GM18502 (cell line): ENCODE results near the gene MPZL3.

Experiments
- ATAC-seq: cut with Tn5 transposase; IDR thresholded peaks from one replicate; pipeline ENCODE4 v1.9.1; 2021; ENCODE audit warnings: mild to moderate bottlenecking; ENCODE audit not compliant: unreplicated experiment, poor library complexity

The MPZL3 gene

DNA sequence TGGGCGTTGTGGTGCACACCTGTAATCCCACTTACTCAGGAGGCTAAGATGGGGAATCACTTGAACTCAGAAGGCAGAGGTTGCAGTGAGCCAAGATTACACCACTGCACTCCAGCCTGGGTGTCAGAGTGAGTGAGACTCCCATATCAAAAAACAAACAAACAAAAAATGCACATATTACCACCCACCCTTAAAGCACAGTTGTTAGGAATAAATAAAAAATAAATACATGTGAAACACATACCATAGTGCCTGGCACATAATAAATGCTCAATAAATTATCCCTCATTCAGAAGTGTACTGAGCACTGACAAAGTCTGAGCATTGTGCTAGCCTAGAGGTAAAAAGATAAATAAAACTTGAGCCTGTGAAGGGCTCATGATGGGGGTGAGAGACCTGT is 18.3 kb downstream of the MPZL3 start:
- no peak for ATAC-seq

DNA sequence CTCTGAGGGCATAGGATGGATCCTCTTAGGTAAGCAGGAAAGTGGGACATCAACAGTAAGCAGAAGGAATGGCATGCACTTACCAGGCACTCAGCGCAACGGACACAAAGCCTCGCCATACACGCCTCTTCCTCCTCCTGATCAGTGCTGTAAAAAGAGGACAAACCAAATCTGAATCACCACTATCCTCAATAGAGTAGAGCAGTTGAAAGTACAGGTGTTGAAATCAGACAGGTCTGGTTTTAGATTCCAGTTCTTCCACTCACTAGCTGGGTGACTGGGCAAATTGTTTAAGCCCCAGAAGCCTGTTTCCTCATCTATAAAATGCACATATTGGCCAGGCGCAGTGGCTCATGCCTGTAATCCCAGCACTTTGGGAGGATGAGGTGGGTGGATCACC is 18.8 kb downstream of the MPZL3 start:
- no peak for ATAC-seq

DNA sequence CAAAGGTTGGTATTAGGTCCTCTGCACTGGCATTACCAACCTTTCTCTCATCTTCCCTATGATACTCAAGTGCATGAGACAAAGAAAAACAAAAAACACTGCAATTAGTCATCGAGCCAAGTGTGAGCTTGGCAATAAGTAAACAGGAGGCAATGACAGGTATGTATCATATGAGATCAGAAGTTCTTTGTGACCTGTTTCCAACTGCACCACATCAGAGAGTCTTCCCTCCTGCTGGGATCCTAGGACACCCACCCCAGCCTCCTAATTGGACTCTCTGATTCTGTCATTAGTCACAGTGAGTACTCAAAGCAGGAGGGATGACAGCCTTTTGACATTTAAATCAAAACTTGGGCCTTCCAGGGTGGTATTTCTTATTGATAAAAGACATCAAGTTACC is 19.5 kb downstream of the MPZL3 start:
- ATAC-seq = no peak

DNA sequence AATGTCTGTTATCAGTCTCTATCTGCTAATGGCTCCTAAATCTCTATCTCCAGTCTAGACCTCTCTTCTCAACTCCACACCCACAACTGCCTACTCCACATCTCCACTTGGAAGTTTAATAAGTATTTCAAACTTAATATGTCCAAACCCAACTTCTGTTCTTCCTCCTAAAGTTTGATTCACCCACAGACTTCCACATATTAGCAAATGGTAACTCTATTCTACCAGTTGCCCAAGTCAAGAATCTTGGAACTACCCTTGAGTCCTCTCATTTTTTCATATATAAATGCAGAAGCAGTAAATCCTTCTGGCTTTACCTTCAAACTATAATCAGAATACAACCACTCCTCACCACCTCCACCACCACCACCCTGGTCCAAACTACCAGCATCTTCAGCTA is 20.7 kb downstream of the MPZL3 start:
- no peak for ATAC-seq

DNA sequence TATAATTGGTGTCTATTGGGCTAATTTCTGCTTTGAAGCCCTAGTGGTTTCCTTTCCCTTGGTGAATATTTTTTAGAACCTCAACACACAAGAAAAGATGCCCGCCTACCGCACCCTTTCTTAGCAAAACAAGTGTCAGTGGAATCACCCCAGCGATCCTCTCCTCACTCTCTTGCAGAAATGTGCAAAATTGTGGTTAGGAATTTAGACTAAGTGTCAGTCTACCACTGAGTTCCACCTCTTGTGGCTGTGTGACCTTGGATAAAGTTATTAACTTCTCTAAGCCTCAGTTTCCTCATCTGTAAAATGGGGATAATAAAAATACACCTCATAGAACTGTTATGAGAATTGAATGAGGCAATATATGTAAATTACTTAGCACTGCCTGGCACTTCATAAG is 22.1 kb downstream of the MPZL3 start:
- ATAC-seq = no peak

DNA sequence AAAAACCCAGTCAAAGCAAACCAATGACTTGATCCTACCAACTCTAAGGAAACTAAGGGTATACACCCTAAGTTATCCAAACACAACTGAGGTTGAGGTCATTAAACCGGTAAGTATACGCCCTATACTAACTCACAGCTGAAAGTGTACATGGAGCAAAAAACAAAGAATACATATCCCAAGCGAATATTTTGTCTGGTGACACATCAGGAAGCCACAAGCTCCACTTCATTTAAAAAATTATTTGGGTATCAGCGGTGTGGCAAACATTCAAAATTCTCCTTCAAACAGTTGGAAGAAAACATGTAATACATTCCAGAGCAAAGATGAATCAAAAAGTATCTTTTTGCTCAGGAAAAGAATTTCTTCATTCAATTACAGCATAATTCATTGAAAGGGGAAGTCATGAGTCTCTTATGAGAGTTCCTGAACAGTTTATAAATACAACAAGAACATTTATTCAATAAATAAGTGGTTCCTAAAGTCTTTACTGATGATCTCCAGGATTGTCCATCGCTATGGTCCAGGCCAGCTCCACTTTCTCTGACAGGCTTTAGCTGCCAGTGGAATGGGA is 22.8 kb downstream of the MPZL3 start:
- ATAC-seq = no peak

DNA sequence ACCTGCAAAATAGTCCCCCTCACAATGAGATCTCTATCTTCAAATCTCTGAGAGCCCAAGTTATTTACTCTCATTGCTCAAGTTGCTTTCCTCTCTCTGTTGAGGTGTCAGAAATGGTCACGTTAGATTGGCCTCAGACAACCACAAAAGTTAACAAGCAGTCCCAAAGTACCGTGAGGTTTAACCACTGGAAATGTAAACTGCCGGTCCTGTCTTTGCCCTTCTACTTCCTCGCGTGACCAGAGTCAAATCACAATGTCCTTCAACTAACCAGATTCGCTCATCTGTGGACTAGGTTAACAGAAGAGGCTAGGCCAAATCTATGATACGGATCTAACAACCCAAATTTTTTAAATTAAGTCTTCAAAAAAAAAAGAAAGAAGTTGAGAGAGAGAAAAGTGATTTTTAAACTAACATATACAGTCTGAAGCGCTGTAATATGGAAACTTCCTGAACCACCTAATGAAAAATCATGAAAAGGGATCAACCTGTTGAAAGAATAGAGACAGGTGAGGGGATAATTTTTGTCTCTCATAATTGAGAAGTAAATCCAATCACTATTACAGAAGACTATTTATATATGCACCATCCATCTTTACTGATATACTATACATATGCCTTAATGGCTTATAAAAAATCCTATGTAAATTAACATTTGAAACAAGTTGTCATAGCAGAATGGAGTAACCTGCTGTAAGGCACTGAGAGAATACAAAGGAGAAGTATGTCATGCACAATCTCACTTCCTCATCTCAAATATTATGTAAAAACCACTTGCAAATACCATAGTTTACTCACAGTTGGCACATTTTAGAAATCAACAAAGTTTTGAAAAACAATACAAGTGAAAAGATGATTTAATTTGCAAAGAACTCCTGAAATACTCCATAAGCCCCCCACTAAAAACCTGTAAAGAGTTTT is 24.0 kb downstream of the MPZL3 start:
- ATAC-seq = peak; percentile 78

DNA sequence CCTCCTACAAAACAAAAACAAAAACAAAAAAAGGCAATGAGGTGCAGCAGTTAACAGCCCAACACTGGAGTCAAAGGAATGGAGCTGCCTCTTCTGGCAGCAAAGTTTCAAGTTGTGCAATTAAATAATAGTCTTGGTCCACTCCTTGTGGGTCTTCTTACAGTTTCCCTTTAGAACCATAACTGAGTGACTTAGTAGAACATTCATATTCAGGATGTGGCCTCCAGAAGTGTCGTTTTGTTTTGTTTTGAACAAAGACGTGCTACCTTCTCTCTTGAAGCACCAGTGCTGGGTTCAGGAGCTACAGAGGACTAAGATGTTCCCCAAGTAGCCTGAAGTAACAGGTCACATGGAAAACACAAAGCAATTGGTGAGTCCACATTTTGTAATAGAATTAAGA is 25.4 kb downstream of the MPZL3 start:
- no peak for ATAC-seq

DNA sequence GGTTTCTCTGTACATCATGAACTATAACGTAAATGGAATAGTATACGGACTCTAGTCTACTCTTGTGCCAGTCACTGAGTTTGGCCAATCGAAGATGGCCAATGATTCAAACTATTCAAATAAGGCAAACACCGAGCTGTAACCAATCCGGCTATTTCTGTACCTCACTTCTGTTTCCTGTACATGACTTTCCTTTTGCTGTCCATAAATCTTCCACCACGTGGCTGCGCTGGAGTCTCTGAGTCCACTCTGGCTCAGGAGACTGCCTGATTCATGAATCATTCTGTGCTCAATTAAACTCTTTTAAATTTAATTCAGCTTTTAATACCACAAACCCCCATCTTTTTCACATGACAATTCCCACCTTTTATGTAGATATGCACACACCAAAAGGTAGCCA is 25.9 kb downstream of the MPZL3 start:
- ATAC-seq = no peak

DNA sequence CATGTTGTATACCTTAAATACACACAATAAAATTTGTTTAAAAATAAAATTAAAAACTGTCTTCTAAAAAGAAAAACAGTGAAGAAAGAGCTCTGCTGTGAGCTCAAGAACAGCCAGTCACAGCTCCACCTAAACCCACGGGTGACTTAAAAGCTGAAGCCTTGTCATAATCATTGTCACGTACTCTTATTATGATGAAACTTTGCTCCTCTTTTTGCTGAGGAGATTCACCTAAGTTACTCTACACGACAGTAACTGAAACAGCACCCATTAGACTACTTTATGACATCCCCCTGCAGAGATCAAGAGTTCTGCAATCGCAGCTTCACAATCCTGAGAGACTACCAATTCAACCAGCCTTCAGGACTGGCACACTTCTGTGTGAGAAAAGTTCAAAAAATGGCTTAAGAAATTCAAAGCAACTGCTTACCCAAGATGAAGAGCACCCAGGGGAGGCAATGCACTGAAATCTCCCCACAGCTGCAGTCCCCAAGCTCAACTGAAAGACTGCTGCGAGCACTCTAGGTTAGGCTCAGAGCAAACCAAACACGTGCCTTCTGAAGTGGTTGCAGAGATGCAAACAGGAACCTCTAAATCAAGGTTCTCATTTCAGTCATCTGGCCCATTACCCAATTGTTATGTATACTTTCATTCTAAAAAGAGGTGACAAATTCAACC is 27.5 kb downstream of the MPZL3 start, which contains the start of gene JAML:
Gene JAML (minus strand): TSS at position 501 of the 678 bp plus-strand sequence. CDS start 10,145 bp downstream, outside the sequence.
- ATAC-seq = no peak

DNA sequence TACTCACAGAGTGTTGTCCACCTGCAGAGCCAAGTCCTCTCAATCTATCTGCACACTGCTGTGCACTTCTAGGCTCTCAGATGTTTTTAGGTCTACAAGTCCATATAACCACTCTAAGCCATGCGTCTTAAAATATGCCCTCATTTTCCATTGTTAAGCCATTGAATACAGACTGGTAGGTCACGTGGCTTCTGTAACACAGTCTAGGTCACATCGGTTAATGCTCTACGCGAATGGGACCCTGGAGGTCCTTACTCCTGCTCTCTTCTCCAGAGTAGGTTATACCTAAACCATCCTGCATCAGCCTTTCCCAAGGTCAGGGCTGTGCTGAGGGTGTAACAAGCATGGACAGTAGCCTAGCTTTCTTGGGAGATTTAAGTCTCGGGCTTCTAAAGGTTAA is 28.2 kb downstream of the MPZL3 start:
- no peak for ATAC-seq

DNA sequence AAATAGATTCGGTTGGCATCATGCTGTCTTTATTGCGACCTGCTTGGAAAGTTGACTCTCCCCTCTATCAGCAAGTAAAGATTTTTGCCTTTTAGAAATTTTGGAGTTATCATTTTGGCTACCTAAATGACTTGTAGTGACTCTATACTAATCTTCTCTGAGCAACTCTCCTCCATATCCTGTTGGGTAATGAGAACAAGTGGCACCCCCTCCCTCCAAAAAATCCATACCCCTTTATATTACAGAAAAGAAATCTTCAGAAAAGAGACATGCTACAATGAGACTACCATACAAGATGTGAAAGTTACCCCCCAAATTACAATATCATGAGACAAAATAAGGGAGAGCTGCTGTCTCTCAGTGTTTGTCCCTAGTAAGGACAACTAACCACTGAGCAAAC is 28.6 kb downstream of the MPZL3 start:
- no peak for ATAC-seq

DNA sequence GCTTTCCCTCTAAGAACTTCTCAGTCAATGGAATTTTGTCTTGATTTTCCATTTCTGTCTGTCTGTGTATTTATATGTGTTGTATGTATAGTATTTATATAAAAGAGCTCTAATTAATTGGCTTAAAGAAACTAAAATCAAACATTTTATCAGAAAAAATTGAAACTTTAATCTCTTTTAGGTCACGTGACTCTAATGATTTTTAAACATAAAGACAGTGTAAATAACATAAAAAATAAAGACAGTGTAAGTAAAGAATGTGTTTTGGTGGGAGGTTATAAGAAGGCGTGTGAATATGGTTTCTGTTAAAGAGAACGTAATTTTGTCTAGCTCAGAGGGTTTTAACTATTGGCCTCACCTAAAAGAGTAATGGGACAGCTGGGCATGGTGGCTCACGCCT is 29.7 kb downstream of the MPZL3 start:
- no peak for ATAC-seq

DNA sequence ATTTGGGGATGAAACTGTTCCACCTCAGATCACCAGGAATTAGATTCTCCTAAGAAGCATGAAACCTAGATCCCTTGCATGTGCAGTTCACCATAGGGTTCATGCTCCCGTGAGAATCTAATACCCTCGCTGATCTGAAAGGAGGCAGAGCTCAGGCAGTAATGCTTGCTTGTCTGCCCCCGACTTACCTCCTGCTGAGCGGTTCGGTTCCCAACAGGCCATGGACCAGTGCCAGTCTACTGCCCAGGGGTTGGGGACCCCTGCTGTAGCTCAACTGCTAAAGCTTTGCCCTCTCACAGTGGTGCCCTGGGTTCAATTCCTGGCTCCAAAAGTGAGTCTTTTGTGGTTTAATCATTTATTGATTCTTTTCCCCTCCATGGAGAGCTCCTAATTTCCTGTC is 30.7 kb downstream of the MPZL3 start:
- ATAC-seq = no peak

DNA sequence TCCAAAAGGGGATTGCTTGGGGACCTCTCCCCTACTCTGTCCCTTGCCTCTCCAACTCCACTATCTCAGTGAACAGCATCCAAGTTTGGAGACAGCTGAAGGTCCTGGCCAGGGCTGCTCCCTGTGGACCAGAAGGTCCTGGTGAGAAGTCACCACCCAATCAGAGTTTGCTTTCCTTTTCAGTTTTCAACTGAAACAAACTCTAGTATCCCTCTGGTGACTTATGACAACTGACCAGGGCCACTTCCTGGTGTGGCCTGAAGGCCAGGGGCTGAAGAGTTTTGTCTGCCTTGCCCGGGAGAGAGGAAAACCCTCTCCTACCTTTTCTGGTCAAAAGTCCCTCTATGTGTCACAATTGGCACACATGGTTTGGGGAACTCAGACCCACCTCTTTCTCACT is 32.4 kb downstream of the MPZL3 start:
- no peak for ATAC-seq

DNA sequence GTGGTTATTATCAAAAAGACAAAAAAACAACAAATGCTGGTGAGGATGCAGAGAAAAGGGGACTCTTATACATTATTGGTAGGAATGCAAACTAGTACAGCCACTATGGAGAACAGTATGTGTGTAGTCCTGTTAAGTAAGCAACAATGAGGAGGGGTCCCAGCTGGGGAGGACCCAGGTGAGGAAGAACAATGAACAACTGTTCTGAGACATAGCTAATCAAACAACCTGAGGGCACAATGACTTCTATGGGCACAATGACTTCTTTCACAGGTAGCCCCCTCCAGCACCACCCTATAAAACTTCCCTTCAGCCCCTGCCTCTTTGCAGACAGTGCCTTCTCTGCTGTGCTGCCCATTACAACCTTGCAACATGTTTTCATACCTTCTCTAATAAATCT is 32.9 kb downstream of the MPZL3 start:
- ATAC-seq = no peak

DNA sequence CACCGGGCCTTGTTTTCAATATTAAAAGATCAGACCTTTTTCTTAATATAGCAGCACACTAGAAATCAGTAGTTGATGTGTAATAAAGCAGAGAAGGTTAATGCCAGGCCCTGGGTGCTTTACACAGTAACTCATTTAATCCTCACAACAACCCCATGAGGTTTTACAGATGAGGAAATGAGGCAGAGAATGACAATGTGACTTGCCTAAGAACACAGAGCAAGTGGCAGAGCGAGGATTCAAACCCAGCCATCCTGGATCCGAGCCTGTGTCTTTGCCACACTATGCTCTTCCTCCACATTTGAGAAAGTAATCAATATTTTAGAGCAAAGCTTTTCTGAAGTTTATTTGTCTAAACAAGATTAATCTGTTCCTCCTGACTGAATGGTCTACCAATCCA is 34.6 kb downstream of the MPZL3 start:
- no peak for ATAC-seq

DNA sequence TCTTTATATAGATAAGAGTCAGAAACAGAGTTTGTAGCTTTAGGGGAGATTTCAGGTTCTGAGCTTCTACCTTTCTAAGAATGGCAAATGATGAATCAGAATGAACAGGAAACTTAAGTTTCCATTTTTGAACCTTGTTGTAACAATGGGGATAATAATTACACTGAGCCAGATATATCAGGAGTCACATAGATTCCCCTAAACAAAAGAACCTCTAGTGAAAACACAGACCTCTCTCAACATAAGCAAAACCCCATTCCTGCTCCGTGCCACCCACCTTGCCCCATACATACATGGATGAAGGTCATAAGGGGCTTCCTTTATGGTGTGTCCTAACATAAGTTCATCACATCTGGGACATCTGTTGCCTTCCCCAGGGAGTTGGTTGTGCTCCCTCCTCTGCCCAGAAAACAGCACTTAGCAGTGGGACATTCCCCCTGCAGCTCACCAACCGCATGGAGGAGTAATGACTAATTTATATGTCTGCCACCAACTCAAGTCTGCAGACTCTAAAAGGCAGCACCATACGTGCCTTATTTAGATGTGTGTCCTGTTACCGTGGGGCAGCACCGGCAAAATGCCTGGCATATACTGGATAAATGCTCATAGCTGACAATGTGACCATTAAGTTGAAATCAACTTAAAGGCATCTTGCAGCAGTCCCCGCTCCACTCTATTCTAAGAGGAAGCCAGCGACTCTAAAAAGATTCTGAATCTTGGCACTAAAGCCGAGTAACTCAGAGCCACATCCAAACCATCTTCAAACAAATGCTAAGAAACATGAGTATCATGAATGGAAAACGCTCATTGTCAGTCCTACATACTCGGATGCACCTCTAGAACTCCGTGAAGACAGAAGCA is 35.3 kb downstream of the MPZL3 start:
- peak; percentile 55 for ATAC-seq

DNA sequence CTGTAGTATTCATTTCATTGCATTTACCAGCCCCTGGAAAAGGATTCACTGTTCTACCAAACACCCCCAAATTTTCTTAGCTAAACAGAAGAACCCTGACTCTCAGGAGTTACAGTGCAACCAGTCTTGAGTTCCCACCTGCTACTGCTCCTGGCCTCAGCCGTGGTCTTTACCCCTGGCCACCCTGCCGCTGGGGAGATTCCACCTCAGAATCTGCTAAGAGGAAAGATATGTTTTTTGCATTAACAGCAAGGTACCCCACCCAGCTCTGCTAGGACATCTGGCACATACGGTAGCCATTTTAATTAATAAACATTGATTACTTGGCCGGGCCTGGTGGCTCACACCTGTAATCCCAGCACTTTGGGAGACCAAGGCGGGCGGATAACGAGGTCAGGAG is 36.4 kb downstream of the MPZL3 start:
- no peak for ATAC-seq

DNA sequence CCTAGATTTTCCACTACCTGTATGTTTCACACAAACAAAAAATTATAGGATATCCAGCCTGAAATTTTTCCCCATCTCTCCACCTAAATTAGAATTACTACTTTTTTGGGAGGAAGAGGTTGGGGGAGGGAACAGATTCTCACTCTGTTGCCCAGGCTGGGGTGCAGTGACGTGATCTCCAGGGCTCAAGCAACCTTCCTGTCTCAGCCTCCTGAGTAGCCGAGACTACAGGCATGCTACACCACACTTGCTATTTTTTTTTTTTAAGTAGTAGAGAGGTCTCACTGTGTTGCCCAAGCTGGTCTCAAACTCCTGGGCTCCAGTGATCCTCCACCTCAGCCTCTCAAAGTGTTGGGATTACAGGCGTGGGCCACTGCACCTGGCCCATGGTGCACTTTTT is 36.9 kb downstream of the MPZL3 start:
- ATAC-seq = no peak
